BLaER1 treated with 17β-estradiol and CSF1 and Interleukin-3, amounts not matched to agents 10 nM and 100 nM (cell line): ENCODE results near the gene CORO1C.

Source experiments
- H3K27ac ChIP-seq, 11 experiments: shearing (Covaris generic); formaldehyde crosslinking; 2 replicates each; pipeline ENCODE4 v1.8.1; 2022
- H3K27me3 ChIP-seq, 11 experiments: shearing (Covaris generic); formaldehyde crosslinking; 2 replicates each; pipeline ENCODE4 v1.8.1; 2022
- H3K36me3 ChIP-seq, 11 experiments: shearing (Covaris generic); formaldehyde crosslinking; 2 replicates each; pipeline ENCODE4 v1.8.1; 2022
- H3K4me1 ChIP-seq, 10 experiments: shearing (Covaris generic); formaldehyde crosslinking; 2 replicates each; pipeline ENCODE4 v1.8.1; 2022
- H3K4me2 ChIP-seq, 11 experiments: shearing (Covaris generic); formaldehyde crosslinking; 2 replicates each; pipeline ENCODE4 v1.8.1; 2022
- H3K4me3 ChIP-seq, 10 experiments: shearing (Covaris generic); formaldehyde crosslinking; 2 replicates each; pipeline ENCODE4 v1.8.1; 2022
- H3K9ac ChIP-seq, 11 experiments: shearing (Covaris generic); formaldehyde crosslinking; 2 replicates each; pipeline ENCODE4 v1.8.1; 2022
- H3K9me3 ChIP-seq, 11 experiments: shearing (Covaris generic); formaldehyde crosslinking; replicated peaks in 1 of 11; 2 replicates each; pipeline ENCODE4 v1.8.1; 2022
- H4K20me1 ChIP-seq, 11 experiments: shearing (Covaris generic); formaldehyde crosslinking; 2 replicates each; pipeline ENCODE4 v1.8.1; 2022
- Cebpa-rat ChIP-seq, 11 experiments: shearing (Covaris generic); IDR thresholded peaks; 2 replicates each; pipeline ENCODE4 v1.8.1; 2022

CORO1C gene

DNA sequence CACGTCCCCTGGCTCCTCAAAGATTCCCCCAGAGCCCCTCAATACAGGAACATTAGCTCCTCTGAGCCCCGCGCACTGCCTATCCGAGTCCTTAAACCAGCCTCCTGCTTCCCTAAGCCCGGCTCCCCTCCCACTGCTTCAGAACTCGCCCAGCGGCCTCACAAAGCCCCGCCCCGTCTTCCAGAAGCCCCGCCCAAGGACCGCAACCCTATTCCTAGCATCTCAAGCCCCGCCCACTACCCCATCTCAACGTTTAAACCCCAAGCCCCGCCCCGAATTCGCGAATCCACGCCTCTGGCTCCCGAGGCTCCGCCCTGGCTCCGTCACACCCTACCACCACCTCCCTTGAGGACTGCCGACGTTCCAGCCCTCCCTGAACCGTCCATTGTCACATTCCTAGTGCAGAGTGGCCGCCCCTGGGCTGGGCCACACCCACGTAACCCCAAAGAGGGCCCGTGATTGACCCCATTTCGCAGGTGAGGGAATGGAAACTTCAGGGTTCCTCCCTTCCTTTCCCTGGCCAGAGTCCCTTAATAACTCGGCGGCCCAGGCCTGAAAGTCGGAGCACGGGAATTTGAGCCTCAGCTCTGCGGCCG, 646 bp upstream of the CORO1C start:
- Histone ChIP-seq H3K9ac (peak overlapping the region; percentile 87 to 96 (median 91)), H3K27me3 (no peaks in the 10 kb centered on the region), H3K4me2 (peak overlapping the region; percentile 66 to 94 (median 90)), H3K4me3 (peak overlapping the region; percentile 76 to 96 (median 82)), H4K20me1 (peaks cover 0 to 33% (median 20%) of the 10 kb centered on the region in 11 experiments; a peak in 10 of 22 replicates), H3K27ac (peak overlapping the region; percentile 81 to 93 (median 86); a peak in 21 of 22 replicates), H3K9me3 (no peaks in the 10 kb centered on the region), H3K36me3 (peaks cover 0 to 5% (median 0%) of the 10 kb centered on the region in 11 experiments; a peak in 5 of 22 replicates), H3K4me1 (peaks cover 37 to 67% (median 48%) of the 10 kb centered on the region in 10 experiments)
- TF ChIP-seq Cebpa-rat (IDR thresholded peaks at IDR 0.05): no peak

DNA sequence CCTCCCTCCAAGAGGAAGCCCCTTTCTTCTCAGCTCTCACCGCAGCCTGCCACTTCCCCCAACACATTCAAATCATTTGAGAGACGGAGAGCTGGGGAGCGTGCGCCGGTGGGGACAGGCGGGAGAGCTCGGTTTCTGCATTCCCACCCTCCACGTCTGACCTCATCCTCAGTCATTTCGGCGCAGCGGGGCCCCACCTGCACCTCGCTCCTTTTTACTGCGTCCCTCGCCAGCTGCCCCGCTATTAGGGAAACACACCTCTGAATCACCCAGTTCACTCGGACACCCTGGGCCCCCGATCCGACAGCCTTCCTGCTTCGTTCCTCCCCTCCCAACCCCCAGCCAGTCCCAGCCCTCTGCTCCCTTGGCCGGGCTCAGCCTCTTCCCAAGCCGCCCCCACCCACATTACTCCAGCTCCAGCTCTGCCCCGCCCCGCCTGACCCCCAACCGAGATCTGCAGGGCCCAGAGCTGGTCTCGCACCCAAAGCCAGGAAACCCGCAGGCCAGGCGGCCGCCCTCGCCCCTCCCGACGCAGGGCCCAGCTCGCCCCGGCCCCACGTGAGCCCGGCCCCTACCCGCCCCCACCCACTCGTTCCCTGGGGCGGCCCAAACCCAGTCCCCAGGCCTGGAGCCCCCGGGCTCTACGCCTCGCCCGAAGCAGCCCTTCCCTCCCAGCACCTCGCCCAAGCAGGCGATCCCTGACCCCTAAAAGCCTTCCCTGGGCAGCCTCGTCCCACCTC, 783 bp downstream of the CORO1C start:
- Histone ChIP-seq H3K4me3 (peak overlapping the region; percentile 76 to 96 (median 82)), H3K9ac (peak overlapping the region; percentile 87 to 96 (median 91)), H3K4me2 (peak overlapping the region; percentile 66 to 96 (median 91)), H3K27me3 (no peaks in the 10 kb centered on the region), H4K20me1 (peaks cover 0 to 46% (median 28%) of the 10 kb centered on the region in 11 experiments; a peak in 13 of 22 replicates), H3K9me3 (no peaks in the 10 kb centered on the region), H3K36me3 (peaks cover 0 to 9% (median 0%) of the 10 kb centered on the region in 11 experiments; a peak in 5 of 22 replicates), H3K27ac (peak overlapping the region; percentile 86 to 93 (median 87)), H3K4me1 (peaks cover 45 to 81% (median 62%) of the 10 kb centered on the region in 10 experiments)
- TF ChIP-seq Cebpa-rat (IDR thresholded peaks at IDR 0.05): no peak

DNA sequence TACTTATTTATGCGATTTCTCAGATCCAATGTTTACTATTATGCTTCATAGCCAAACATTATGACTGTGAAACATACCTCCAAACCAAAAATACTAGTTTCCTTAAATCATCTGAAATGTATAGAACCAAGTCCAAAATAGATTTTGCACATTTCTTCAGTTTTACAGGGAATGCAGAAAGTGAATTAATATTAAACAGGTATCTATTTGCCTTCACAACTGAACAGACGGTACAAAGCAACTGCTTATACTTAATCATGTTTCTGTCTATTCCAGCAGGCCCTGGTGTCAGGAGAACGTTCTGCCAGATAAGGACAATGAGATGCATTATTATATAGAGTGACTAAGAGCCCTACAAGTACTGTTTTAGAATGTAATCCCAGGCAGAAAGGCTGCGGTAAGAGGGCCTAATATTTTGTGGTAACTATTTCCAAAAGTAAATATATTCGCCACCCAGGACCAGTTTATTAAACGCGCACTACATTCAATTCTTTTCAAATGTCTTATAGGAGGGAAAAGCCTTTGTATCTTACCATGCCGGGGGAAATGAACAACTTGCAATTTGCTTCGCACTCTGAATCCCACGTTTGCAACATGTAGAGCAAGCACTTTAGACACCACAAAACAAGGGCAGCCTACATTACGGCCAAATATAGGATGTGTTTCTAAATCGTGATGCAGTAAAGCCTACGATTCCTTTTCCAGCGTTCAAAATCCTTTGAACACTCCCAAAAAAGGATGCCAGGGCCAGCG, 1.5 kb downstream of the CORO1C start:
- Histone ChIP-seq H3K4me1 (peaks cover 53 to 81% (median 67%) of the 10 kb centered on the region in 10 experiments), H3K27ac (peak overlapping the region; percentile 86 to 93 (median 87); a peak in 21 of 22 replicates), H4K20me1 (peaks cover 0 to 53% (median 35%) of the 10 kb centered on the region in 11 experiments; a peak in 17 of 22 replicates), H3K36me3 (peaks cover 0 to 9% (median 0%) of the 10 kb centered on the region in 11 experiments; a peak in 5 of 22 replicates), H3K4me3 (peak overlapping the region; percentile 76 to 96 (median 82)), H3K27me3 (no peaks in the 10 kb centered on the region), H3K4me2 (peak overlapping the region; percentile 66 to 96 (median 91)), H3K9me3 (no peaks in the 10 kb centered on the region), H3K9ac (peak overlapping the region; percentile 87 to 96 (median 91))
- no peak for TF ChIP-seq Cebpa-rat (IDR thresholded peaks at IDR 0.05)

DNA sequence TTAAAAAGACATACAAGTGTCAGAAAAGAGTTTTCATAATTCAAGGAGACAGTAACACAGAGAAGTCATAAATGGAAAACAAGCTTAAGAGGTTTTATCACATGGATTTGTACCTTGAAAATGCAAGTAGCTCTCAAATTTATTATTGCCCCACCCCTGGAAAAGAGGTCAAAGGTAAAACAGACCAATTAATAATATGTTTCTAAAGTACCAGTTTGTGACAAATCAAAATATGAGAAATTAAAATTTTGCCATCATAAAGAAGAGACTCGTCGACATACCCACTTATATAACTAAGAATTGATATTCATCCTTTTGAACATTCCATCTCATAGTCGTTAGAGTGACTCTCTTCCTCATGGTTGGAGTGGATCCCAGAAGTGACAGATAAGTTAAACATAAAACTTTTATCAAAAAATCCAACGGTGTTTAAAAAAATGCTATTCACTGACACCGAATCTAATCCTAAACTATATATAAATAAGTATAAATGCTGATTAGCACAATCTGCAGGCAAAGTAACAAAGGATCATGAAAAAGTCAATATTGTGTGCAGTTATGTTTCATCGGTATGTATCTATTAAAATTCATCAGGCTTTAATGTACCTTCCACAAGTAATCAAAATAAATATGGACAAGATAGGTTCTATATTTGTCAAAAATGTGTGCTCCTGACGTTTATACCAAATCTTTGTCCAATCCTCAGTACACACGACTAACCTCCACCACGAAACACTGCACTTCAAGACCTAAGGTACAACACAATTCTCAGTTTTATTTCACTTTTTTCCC, 2.3 kb downstream of the CORO1C start:
- peak overlapping the region; percentile 66 to 96 (median 91) for H3K4me2 ChIP-seq
- H3K4me3 ChIP-seq: peak overlapping the region; percentile 76 to 96 (median 82); a peak in 17 of 20 replicates
- no peaks in the 10 kb centered on the region for H3K27me3 ChIP-seq
- no peak for TF ChIP-seq Cebpa-rat (IDR thresholded peaks at IDR 0.05)
- peaks cover 60 to 81% (median 69%) of the 10 kb centered on the region in 10 experiments for H3K4me1 ChIP-seq
- H3K9me3 ChIP-seq: no peaks in the 10 kb centered on the region
- H4K20me1 ChIP-seq: peaks cover 0 to 59% (median 37%) of the 10 kb centered on the region in 11 experiments; a peak in 17 of 22 replicates
- H3K36me3 ChIP-seq: peaks cover 0 to 9% (median 0%) of the 10 kb centered on the region in 11 experiments; a peak in 5 of 22 replicates
- H3K27ac ChIP-seq: peak overlapping the region in 9 of 11 experiments; percentile 23 to 93 (median 88); a peak in 12 of 22 replicates
- H3K9ac ChIP-seq: peak overlapping the region; percentile 87 to 96 (median 91); a peak in 19 of 22 replicates

DNA sequence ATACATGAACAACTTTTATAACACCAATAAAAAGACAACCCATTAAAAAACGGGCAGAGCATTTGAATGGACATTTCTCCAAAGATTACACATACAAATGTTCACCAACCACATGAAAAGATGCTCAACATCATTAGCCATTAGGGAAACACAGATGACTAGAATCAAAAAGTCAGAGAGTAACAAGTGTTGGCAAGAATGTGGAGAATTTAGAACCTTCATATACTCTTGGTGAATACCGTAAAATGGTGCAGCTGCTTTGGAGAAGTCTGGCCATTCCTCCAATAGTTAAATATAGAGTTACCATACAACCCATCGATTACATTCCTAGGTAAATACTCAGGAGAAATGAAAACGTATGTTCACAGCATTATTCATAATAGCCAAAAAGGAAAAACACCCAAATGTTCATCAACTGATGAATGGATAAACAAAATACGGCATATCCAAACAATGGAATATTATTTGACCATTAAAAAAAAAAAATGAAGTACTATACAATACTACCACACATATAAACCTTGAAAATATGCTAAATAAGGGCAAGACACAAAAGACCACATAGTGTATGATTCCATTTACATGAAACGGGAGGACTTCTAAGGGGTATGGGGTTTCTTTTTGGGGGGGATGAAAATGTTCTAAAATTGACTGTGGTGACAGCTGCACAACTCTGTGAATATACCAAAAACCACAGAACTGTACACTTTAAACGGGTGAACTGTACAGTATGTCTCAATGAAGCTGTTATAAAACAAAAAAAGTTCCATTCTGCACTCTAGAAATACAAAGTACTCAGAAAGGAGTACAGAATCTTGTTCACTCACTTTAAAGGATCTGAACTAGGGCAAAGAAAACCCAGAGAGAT, 3.2 kb downstream of the CORO1C start:
- peak overlapping the region in 3 of 10 experiments; percentile 90 to 96 (median 91); a peak in 5 of 20 replicates for H3K4me3 ChIP-seq
- TF ChIP-seq Cebpa-rat (IDR thresholded peaks at IDR 0.05): no peak
- peaks cover 69 to 81% (median 75%) of the 10 kb centered on the region in 10 experiments for H3K4me1 ChIP-seq
- peaks cover 0 to 69% (median 39%) of the 10 kb centered on the region in 11 experiments; a peak in 17 of 22 replicates for H4K20me1 ChIP-seq
- no peaks in the 10 kb centered on the region for H3K9me3 ChIP-seq
- no peaks in the 10 kb centered on the region for H3K27me3 ChIP-seq
- peaks cover 0 to 9% (median 0%) of the 10 kb centered on the region in 11 experiments; a peak in 5 of 22 replicates for H3K36me3 ChIP-seq
- peak overlapping the region; percentile 66 to 96 (median 91); a peak in 21 of 22 replicates for H3K4me2 ChIP-seq
- H3K27ac ChIP-seq: peak overlapping the region in 3 of 11 experiments; percentile 1 to 92 (median 26); a peak in 3 of 22 replicates
- H3K9ac ChIP-seq: peak overlapping the region in 3 of 11 experiments; percentile 4 to 96 (median 96); a peak in 5 of 22 replicates

DNA sequence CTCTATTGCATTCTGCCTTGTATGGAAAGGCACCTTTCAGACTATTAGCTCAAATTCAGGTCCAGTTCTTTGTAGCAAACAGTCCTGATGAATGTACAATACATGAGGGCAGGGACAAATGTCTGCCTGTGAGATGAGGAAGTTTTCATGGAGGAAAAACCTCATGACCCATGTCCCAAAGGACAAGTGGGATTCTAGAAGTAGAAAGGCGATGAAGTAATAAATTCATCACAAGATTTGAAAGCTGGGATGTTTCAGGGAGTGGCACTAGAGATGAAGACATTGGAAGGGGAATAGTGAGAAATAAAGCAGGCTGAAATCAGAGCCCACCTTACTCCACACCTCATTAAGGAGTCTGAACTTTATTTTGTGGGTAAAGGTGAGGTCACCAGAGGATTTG, 4.2 kb downstream of the CORO1C start:
- H3K36me3 ChIP-seq: peaks cover 0 to 9% (median 0%) of the 10 kb centered on the region in 11 experiments; a peak in 5 of 22 replicates
- H3K4me2 ChIP-seq: peak overlapping the region; percentile 52 to 96 (median 90)
- no peak overlapping the region for H3K9ac ChIP-seq
- no peaks in the 10 kb centered on the region for H3K9me3 ChIP-seq
- H3K4me1 ChIP-seq: peaks cover 74 to 82% (median 78%) of the 10 kb centered on the region in 10 experiments
- peak overlapping the region in 1 of 10 experiments; percentile 11; a peak in 1 of 20 replicates for H3K4me3 ChIP-seq
- peak overlapping the region in 1 of 11 experiments; percentile 84; a peak in 2 of 22 replicates for H3K27ac ChIP-seq
- TF ChIP-seq Cebpa-rat (IDR thresholded peaks at IDR 0.05): no peak
- peaks cover 0 to 78% (median 48%) of the 10 kb centered on the region in 11 experiments; a peak in 17 of 22 replicates for H4K20me1 ChIP-seq
- no peaks in the 10 kb centered on the region for H3K27me3 ChIP-seq

DNA sequence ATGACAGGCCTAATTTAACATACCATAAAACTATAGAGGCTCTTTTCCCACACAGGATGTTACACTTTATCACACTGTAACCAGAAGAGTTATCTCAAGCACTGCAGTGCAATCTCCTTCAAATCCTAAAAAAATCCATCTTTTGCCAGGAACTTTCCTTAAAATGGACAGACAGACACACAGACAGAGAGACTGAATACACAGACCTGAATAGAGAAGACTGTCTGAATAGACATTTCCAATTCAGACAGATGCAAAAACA, 6.5 kb downstream of the CORO1C start:
- Histone ChIP-seq H3K27me3 (no peaks in the 10 kb centered on the region), H3K4me2 (peak overlapping the region; percentile 45 to 96 (median 60)), H3K4me1 (peaks cover 72 to 99% (median 84%) of the 10 kb centered on the region in 10 experiments), H3K9ac (peak overlapping the region in 4 of 11 experiments; percentile 11 to 68 (median 62); a peak in 8 of 22 replicates), H3K36me3 (peaks cover 0 to 10% (median 0%) of the 10 kb centered on the region in 11 experiments; a peak in 5 of 22 replicates), H3K27ac (peak overlapping the region; percentile 34 to 84 (median 66); a peak in 20 of 22 replicates), H3K4me3 (peak overlapping the region in 1 of 10 experiments; percentile 7; a peak in 1 of 20 replicates), H4K20me1 (peaks cover 11 to 97% (median 59%) of the 10 kb centered on the region in 11 experiments; a peak in 18 of 22 replicates), H3K9me3 (no peaks in the 10 kb centered on the region)
- no peak for TF ChIP-seq Cebpa-rat (IDR thresholded peaks at IDR 0.05)
